Transverse colon (tissue), 4 donors: ENCODE results near the gene SLC38A3. TPM values are rescaled to one million over a fixed set of nuclear protein-coding genes. Genes with fewer than 3 reads are reported as not detected.

Source experiments
- DNase-seq: peaks from one replicate; pipeline ENCODE4 v3.0.0-alpha.2; 2019
- H3K27ac ChIP-seq, 4 donors: fragments of 200-600 bp; sonication (generic); 2 replicates each; pipeline ENCODE4 v1.5.1; 2016 to 2018; ENCODE audit warnings: inconsistent platforms in 4 of 4
- H3K27me3 ChIP-seq: fragments of 200-600 bp; sonication (generic); 2 replicates; pipeline ENCODE4 v1.5.1; 2017; ENCODE audit warnings: inconsistent platforms
- H3K36me3 ChIP-seq, 4 donors: fragments of 200-600 bp; sonication (generic); 2 replicates each; pipeline ENCODE4 v1.5.1; 2017 to 2019; ENCODE audit warnings: inconsistent platforms in 4 of 4
- H3K4me1 ChIP-seq, 4 donors: fragments of 200-600 bp; sonication (generic); 2 replicates each; pipeline ENCODE4 v1.5.1; 2017 to 2020; ENCODE audit warnings: inconsistent platforms in 4 of 4
- H3K4me3 ChIP-seq, 4 donors: fragments of 200-600 bp; sonication (generic); 1 replicate in 1 of 4; 2 replicates in 3 of 4; pipeline versions ENCODE4 v1.5.1 to v1.6.1; 2017 to 2019; ENCODE audit warnings: inconsistent platforms in 4 of 4
- H3K9me3 ChIP-seq, 2 donors: fragments of 200-600 bp; sonication (generic); 2 replicates each; pipeline ENCODE4 v1.5.1; 2017 to 2019; ENCODE audit warnings: inconsistent platforms in 2 of 2
- EP300 ChIP-seq: sonication (generic); formaldehyde crosslinking; IDR thresholded peaks from one replicate; pipeline ENCODE4 v1.6.1; 2017; ENCODE audit warnings: antibody characterized with exemption, low read depth
- POLR2A ChIP-seq: fragments of 450-650 bp; IDR thresholded peaks from one replicate; pipeline ENCODE4 v1.6.1; 2016; ENCODE audit warnings: antibody characterized with exemption, mild to moderate bottlenecking, moderate library complexity
- POLR2AphosphoS5 ChIP-seq, 3 donors: sonication (generic); formaldehyde crosslinking; IDR thresholded peaks; one replicate each; pipeline ENCODE4 v1.6.1; 2016; ENCODE audit warnings: antibody characterized with exemption in 3 of 3
- WGBS, 2 donors: methylation state at CpG; one replicate each; pipeline ENCODE4 v1.1.5; 2018; ENCODE audit warnings: low coverage in 1 of 2; 5-methylcytosine and 5-hydroxymethylcytosine counted together
- in situ Hi-C, 4 donors: fragments of 200-750 bp; cut with MboI; loops; one replicate each; pipeline versions ENCODE4 v1.15.0 to v1.15.1; 2017; ENCODE audit warnings: low sequenced_read_pairs in 3 of 4, low pct_ligation_motif_present in 1 of 4, low pct_unique_long_range_greater_than_20kb in 1 of 4
- intact Hi-C: fragments of 100-400 bp; cut with DNase I; formaldehyde crosslinking; loops from one replicate; pipeline ENCODE4 v1.15.1; 2023; ENCODE audit warnings: low total_unique reads
- total RNA-seq, 4 donors: library from RNA; depleted of rRNA; stranded (reverse); fragments of >200 nt; gene quantifications; one replicate each; pipeline ENCODE4 v1.1.0, GENCODE V29; 2016
- TF ChIP-seq, protein P1 (sequence below), 5 experiments: fragments of 200-600 bp in 3 of 5; fragments of 450-650 bp in 2 of 5; sonication (generic) in 3 of 5; IDR thresholded peaks; 1 replicate in 2 of 5; 2 replicates in 3 of 5; pipeline ENCODE4 v1.5.1; 2016 to 2017; ENCODE audit warnings: antibody characterized with exemption in 5 of 5, inconsistent platforms in 3 of 5, mild to moderate bottlenecking in 2 of 5, moderate library complexity in 1 of 5

SLC38A3 gene
- total RNA-seq, 4 donors from 2014 or later: not detected

DNA sequence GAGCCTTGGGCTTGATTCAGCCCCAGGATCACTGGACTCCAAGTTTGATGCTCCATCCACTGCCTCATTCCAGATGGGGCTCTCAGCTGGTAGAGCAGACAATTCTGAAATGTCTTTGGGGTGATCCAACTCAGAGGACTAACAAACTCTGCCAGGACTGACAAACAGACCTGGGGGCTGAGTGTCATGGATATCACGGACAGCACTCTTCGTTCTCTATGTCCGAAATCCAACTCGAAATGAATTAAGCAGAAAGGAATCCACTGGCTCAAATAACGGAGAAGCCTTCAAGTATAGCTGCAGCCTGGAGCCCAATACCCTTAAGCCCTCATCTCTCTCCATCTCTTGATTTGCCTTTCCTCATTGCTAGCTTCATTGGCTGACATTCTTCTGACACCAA, 14.2 kb downstream of the SLC38A3 start:
- DNase-seq: no peak
- no peaks in the 10 kb centered on the region for H3K36me3 ChIP-seq
- no peaks in the 10 kb centered on the region for H3K27me3 ChIP-seq
- H3K27ac ChIP-seq: no peak overlapping the region
- no peaks in the 10 kb centered on the region for H3K9me3 ChIP-seq
- no peak overlapping the region for H3K4me3 ChIP-seq
- in situ Hi-C loops (no loop called here), intact Hi-C loops (no loop called here)
- TF ChIP-seq POLR2AphosphoS5 (IDR thresholded peaks at IDR 0.05): no peak
- TF ChIP-seq, protein P1, sequence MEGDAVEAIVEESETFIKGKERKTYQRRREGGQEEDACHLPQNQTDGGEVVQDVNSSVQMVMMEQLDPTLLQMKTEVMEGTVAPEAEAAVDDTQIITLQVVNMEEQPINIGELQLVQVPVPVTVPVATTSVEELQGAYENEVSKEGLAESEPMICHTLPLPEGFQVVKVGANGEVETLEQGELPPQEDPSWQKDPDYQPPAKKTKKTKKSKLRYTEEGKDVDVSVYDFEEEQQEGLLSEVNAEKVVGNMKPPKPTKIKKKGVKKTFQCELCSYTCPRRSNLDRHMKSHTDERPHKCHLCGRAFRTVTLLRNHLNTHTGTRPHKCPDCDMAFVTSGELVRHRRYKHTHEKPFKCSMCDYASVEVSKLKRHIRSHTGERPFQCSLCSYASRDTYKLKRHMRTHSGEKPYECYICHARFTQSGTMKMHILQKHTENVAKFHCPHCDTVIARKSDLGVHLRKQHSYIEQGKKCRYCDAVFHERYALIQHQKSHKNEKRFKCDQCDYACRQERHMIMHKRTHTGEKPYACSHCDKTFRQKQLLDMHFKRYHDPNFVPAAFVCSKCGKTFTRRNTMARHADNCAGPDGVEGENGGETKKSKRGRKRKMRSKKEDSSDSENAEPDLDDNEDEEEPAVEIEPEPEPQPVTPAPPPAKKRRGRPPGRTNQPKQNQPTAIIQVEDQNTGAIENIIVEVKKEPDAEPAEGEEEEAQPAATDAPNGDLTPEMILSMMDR (IDR thresholded peaks at IDR 0.05): no peak
- TF ChIP-seq POLR2A: no peak
- no peak for TF ChIP-seq EP300
- WGBS, 2 donors: 88% methylated on average over 5 of the region's 5 CpGs; no CpG with 5 or more reads in 1 of the 2 donors
- no peaks in the 10 kb centered on the region for H3K4me1 ChIP-seq

DNA sequence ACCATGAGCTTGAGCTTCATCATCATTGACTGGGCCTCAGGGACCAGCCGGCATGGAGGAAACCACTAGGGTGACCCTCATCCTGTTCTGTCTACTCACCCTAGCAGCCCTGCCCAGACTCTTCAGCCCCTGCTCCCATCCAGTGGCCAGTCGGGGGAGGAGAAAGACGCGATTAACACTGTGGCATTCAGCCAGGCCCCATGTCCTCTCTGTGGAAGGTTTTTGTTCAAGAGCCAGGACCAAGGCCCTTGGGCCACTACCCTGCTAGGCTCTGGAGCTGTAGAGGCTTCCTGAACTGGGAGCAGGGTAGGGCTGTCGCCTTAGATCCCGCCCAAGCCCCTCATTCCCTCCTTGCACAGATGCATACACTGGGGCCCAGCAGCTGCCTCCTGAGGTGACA, 15.0 kb downstream of the SLC38A3 start:
- TF ChIP-seq EP300 (no peak), POLR2AphosphoS5 (IDR thresholded peaks at IDR 0.05) (no peak), POLR2A (no peak)
- TF ChIP-seq, protein P1 (IDR thresholded peaks at IDR 0.05): no peak
- in situ Hi-C loops: no loop called here
- DNase-seq: no peak

GRCh38 chr3:50221051-50221410, 16.0 kb downstream of the SLC38A3 start:
- Histone ChIP-seq H3K9me3 (no peaks in the 10 kb centered on the region), H3K4me1 (peaks cover 0 to 3% (median 0%) of the 10 kb centered on the region in 4 donors), H3K27me3 (peaks cover 7% of the 10 kb centered on the region), H3K4me3 (no peak overlapping the region), H3K27ac (no peak overlapping the region), H3K36me3 (no peaks in the 10 kb centered on the region)
- intact Hi-C loops: no loop called here
- 74% methylated on average over 4 of the region's 4 CpGs; no CpG with 5 or more reads in 1 of the 2 donors for WGBS, 2 donors
- TF ChIP-seq POLR2AphosphoS5 (IDR thresholded peaks at IDR 0.05): no peak
- TF ChIP-seq, protein P1 (IDR thresholded peaks at IDR 0.05): no peak
- no peak for TF ChIP-seq EP300
- no peak for TF ChIP-seq POLR2A
- no peak for DNase-seq
- in situ Hi-C loops: no loop called here

More for the DNA sequence above, 15.0 kb downstream of the SLC38A3 start:
- 82 to 100% methylated on average over 4 to 6 of the region's 6 CpGs for WGBS, 2 donors
- Histone ChIP-seq H3K36me3 (no peaks in the 10 kb centered on the region), H3K4me1 (no peaks in the 10 kb centered on the region), H3K9me3 (no peaks in the 10 kb centered on the region), H3K27me3 (peaks cover 4% of the 10 kb centered on the region), H3K27ac (no peak overlapping the region), H3K4me3 (no peak overlapping the region)
- intact Hi-C loops: no loop called here

DNA sequence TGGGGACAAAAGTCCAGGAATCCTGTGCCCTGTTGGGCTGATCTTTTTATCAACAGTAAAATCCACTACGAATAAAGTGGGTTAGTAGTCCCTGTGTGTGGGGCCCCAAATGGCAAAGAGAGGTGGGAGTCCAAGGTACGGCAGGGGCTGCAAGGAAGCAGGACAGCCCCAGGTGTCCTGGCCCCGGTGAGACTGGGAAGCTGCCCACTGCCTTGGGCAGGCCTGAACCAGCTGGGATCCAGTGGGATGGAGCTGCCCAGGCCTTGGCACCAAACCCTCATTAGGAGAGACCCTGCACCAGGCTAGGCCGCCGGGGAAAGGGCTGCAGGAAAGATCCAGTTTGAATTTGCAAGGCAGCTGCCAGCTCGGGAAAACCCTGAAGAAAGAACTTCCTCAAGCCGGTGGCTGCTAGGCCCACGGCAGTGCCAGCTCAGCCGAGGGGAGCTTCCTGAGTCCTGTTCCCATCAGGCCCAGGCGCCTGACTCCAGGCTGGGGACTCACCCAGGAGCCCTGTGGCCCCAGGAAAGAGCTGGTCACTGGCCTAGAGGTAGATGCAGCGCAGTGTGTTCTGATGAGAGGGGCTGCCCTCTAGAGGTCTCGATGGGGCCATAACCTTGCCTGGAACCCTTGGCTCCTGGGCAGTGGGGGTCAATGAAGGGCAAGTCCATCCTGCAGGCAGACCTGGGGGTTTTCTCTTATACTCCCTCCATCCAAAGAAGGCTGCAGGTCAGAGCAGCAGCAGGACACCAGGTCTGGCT, 16.5 kb downstream of the SLC38A3 start:
- Histone ChIP-seq H3K4me1 (peaks cover 0 to 9% (median 2%) of the 10 kb centered on the region in 4 donors), H3K27me3 (peaks cover 7% of the 10 kb centered on the region), H3K27ac (no peak overlapping the region), H3K9me3 (no peaks in the 10 kb centered on the region), H3K36me3 (no peaks in the 10 kb centered on the region), H3K4me3 (no peak overlapping the region)
- intact Hi-C loops (no loop called here), in situ Hi-C loops (no loop called here)
- TF ChIP-seq POLR2AphosphoS5 (IDR thresholded peaks at IDR 0.05) (no peak), EP300 (no peak), POLR2A (no peak)
- TF ChIP-seq, protein P1 (IDR thresholded peaks at IDR 0.05): no peak
- 64 to 100% methylated on average over 1 to 11 of the region's 12 CpGs for WGBS, 2 donors
- no peak for DNase-seq
